A673 (cell line): ENCODE measurements around the gene CFC1B. TPM values are rescaled to one million over a fixed set of nuclear protein-coding genes. Genes with fewer than 3 reads are reported as not detected.
"Not testable (repeated sequence)": the region's sequence is repeated elsewhere in the genome, so short reads cannot be mapped to it uniquely, and the experiment has no call there.

ENCODE experiments used
- BruUV-seq: library from RNA; stranded (reverse); fragments of 400-500 nt; replicated peaks from 2 replicates; lab custom pipeline; 2021; lab: Mats Ljungman, UMichigan
- CTCF ChIA-PET: fragments of 300-600 bp; sonication (Branson Sonifier 250); formaldehyde crosslinking; loops from one replicate; lab custom pipeline; 2022; ENCODE audit warnings: antibody characterized with exemption; lab: Charles Lee
- POLR2A ChIA-PET: fragments of 300-600 bp; sonication (Branson Sonifier 250); formaldehyde crosslinking; loops from one replicate; lab custom pipeline; 2022; ENCODE audit warnings: antibody characterized with exemption; ENCODE audit not compliant: low non-redundant PET; lab: Charles Lee
- DNase-seq: peaks from one replicate; pipeline ENCODE4 v3.0.0-alpha.2; 2015; ENCODE audit warnings: low spot score
- H3K27ac ChIP-seq: fragments of 200-600 bp; sonication (generic); 2 replicates; pipeline ENCODE4 v1.5.1; 2016; ENCODE audit warnings: mixed run types, low read depth, mild to moderate bottlenecking, mixed read lengths, antibody characterized with exemption, low read length; ENCODE audit not compliant: poor library complexity, severe bottlenecking
- H3K27me3 ChIP-seq: fragments of 200-600 bp; sonication (generic); replicated peaks from 2 replicates; pipeline ENCODE4 v1.6.1; 2017; ENCODE audit warnings: mixed run types, low read depth, mild to moderate bottlenecking, mixed read lengths, antibody characterized with exemption, low read length; ENCODE audit not compliant: insufficient read depth, poor library complexity
- H3K36me3 ChIP-seq: fragments of 200-600 bp; sonication (generic); 2 replicates; pipeline ENCODE4 v1.6.1; 2016; ENCODE audit warnings: mixed run types, mild to moderate bottlenecking, mixed read lengths, antibody characterized with exemption, low read length; ENCODE audit not compliant: insufficient read depth, poor library complexity, severe bottlenecking
- H3K4me1 ChIP-seq: fragments of 200-600 bp; sonication (generic); 2 replicates; pipeline ENCODE4 v1.6.1; 2017; ENCODE audit warnings: mixed run types, mild to moderate bottlenecking, mixed read lengths, antibody characterized with exemption, low read length; ENCODE audit not compliant: insufficient read depth, poor library complexity, severe bottlenecking
- H3K4me3 ChIP-seq: fragments of 200-600 bp; sonication (generic); 2 replicates; pipeline ENCODE4 v1.5.1; 2016; ENCODE audit warnings: low read depth, mixed run types, mild to moderate bottlenecking, mixed read lengths, low read length; ENCODE audit not compliant: poor library complexity, severe bottlenecking
- H3K9me3 ChIP-seq: fragments of 200-600 bp; sonication (generic); 2 replicates; pipeline ENCODE4 v1.6.1; 2016; ENCODE audit warnings: mixed run types, low read depth, mild to moderate bottlenecking, mixed read lengths, antibody characterized with exemption, low read length; ENCODE audit not compliant: poor library complexity, severe bottlenecking
- intact Hi-C: fragments of 100-400 bp; cut with micrococcal nuclease; formaldehyde crosslinking; loops from one replicate; pipeline ENCODE4 v1.10.0; 2022; ENCODE audit not compliant: unreplicated experiment
- total RNA-seq: library from RNA; stranded (reverse); gene quantifications from 2 replicates; pipeline ENCODE4 v1.2.3, GENCODE V29; 2021

The CFC1B gene
- total RNA-seq, 1 experiment from 2014 or later = not detected

- CTCF ChIA-PET, H3K9me3 ChIP-seq, H3K36me3 ChIP-seq, BruUV-seq, H3K4me1 ChIP-seq, H3K4me3 ChIP-seq, DNase-seq, H3K27me3 ChIP-seq, POLR2A ChIA-PET, H3K27ac ChIP-seq, intact Hi-C loops: not testable (repeated sequence)
These were observed 6.4 kb downstream of the CFC1B start for GRCh38 chr2:130527365-130527967.

GRCh38 chr2:130529545-130529944 lies 8.5 kb downstream of the CFC1B start:
- H3K4me1 ChIP-seq, H3K36me3 ChIP-seq, H3K4me3 ChIP-seq, CTCF ChIA-PET, DNase-seq, H3K9me3 ChIP-seq, H3K27me3 ChIP-seq, POLR2A ChIA-PET, H3K27ac ChIP-seq, intact Hi-C loops, BruUV-seq: not testable (repeated sequence)

GRCh38 chr2:130530212-130530611 lies 9.2 kb downstream of the CFC1B start:
- H3K4me3 ChIP-seq, BruUV-seq, DNase-seq, POLR2A ChIA-PET, H3K4me1 ChIP-seq, intact Hi-C loops, H3K9me3 ChIP-seq, H3K36me3 ChIP-seq, H3K27me3 ChIP-seq, CTCF ChIA-PET, H3K27ac ChIP-seq: not testable (repeated sequence)

GRCh38 chr2:130531225-130531624 lies 10.2 kb downstream of the CFC1B start:
- H3K27me3 ChIP-seq, H3K9me3 ChIP-seq, H3K27ac ChIP-seq, H3K36me3 ChIP-seq, intact Hi-C loops, POLR2A ChIA-PET, H3K4me3 ChIP-seq, DNase-seq, CTCF ChIA-PET, BruUV-seq, H3K4me1 ChIP-seq: not testable (repeated sequence)

- H3K4me1 ChIP-seq, H3K27ac ChIP-seq, CTCF ChIA-PET, intact Hi-C loops, DNase-seq, H3K27me3 ChIP-seq, BruUV-seq, H3K4me3 ChIP-seq, H3K9me3 ChIP-seq, H3K36me3 ChIP-seq, POLR2A ChIA-PET: not testable (repeated sequence)
These were observed 10.7 kb downstream of the CFC1B start for GRCh38 chr2:130531672-130532071.

- H3K36me3 ChIP-seq, intact Hi-C loops, H3K4me3 ChIP-seq, POLR2A ChIA-PET, H3K27me3 ChIP-seq, H3K27ac ChIP-seq, H3K4me1 ChIP-seq, DNase-seq, CTCF ChIA-PET, H3K9me3 ChIP-seq, BruUV-seq: not testable (repeated sequence)
These were observed 15.6 kb downstream of the CFC1B start for GRCh38 chr2:130536654-130537053.

- H3K9me3 ChIP-seq, H3K27me3 ChIP-seq, BruUV-seq, POLR2A ChIA-PET, intact Hi-C loops, H3K36me3 ChIP-seq, DNase-seq, CTCF ChIA-PET, H3K27ac ChIP-seq, H3K4me3 ChIP-seq, H3K4me1 ChIP-seq: not testable (repeated sequence)
These were observed 17.2 kb downstream of the CFC1B start for GRCh38 chr2:130538271-130538670.

- H3K9me3 ChIP-seq, BruUV-seq, H3K27ac ChIP-seq, H3K4me1 ChIP-seq, CTCF ChIA-PET, H3K4me3 ChIP-seq, DNase-seq, H3K27me3 ChIP-seq, H3K36me3 ChIP-seq, intact Hi-C loops, POLR2A ChIA-PET: not testable (repeated sequence)
These were observed 21.8 kb downstream of the CFC1B start for GRCh38 chr2:130542789-130543188.
